GM21825 (cell line): ENCODE results near the gene BGN.
A peak's percentile ranks its signal among the peaks of the same experiment; 100 is the strongest.

Source experiments
- ATAC-seq: cut with Tn5 transposase; IDR thresholded peaks from one replicate; pipeline ENCODE4 v1.9.1; 2021; ENCODE audit warnings: mild to moderate bottlenecking, moderate library complexity; ENCODE audit not compliant: unreplicated experiment

BGN gene

DNA sequence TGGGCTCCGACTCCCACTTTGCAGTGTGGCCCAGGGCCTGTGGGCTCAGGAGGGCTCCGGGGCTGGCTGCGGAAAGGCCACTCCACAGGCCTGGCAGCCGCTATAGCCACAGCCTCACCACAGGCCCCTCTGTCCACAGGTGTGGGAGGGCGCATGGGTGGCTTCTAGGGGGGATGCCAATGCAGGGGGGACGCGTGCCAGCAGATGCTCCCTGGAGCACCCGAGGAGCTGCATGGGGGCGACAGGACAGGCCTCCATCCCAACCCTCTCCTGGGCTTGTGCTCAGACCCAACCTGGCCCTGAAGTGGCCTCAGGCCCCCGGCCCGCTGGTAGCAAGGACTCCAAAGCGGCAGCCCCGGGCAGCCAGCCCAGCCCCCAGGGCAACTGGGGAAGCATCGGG is 8.0 kb downstream of the BGN start:
- ATAC-seq: no peak

- no peak for ATAC-seq
Measured at GRCh38 chrX:153504445-153505016, 9.8 kb downstream of the BGN start.

DNA sequence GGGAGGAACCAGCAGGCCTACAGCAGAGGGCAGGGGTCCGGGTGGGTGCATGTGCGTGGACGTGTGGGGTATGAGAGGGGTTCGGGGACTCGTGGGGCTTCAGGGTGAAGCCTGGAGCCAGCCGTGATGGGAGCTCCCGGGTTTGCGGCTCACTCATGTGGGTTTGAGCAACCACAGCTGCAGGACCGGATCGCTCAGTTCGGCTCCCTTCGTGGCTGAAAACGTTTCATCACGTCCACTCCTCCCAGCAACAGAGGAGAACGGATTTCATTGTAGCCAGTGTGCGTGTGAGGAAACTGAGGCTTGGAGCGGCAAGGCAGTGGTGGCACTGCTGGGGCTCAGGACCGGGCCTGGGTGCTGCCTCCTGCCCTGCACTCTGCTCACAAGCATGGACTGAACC is 10.6 kb downstream of the BGN start:
- no peak for ATAC-seq

DNA sequence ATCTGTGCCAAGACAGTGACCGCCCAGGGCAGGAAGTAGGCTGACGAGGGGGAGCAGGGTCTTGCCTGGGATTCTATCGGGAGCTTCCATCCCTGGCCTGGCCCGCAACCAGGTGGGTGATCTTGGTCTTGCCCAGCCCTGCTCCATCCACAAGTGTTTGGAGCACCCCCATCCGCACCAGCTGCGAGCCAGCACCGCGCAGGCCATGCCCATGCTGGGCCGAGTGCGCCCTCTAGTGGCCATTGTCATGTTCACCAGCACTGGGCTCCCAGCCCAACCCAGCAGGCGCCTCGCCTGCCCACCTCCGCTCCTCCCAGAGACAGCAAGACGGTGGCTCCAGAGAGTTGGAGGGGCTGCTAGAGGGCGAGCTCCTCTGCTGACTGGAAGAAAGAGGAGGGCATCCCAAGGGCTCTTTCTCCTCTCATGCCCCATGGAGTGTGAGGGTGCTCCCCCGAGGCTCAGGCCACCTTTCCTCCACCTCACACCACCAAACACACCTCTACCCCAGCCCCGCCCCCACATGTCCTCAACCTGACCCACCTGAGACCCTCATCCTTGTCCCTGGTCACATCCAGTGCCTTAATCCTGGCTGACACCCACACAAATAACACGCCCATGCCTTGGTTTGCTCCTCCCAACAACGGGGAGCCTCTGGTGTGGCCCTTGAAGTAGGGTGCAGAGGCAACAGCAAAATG is 12.9 kb downstream of the BGN start:
- peak; percentile 88 for ATAC-seq

DNA sequence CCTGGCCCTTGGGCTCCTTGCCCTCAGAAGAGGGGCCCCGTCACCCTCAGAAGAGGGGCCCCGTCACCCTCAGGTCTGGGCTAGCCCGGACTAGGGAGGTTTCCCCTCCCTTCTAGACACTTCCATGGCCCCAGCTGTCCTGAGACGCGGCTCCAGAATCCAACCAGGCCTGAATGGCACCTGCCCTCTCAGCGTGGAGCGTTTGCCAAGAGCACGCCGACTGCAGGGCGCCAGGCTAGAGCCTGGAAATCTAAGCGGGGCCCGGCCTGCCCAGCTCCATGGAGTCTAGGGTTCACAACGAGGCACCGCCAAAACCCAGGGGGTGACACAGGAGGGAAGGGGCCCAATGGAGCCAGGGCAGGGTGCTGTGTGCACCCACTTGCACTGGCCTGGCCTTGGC is 14.8 kb downstream of the BGN start:
- no peak for ATAC-seq

GRCh38 chrX:153510383-153510782 is 15.6 kb downstream of the BGN start:
- no peak for ATAC-seq

- no peak for ATAC-seq
Measured at GRCh38 chrX:153511784-153512500, 17.2 kb downstream of the BGN start.

DNA sequence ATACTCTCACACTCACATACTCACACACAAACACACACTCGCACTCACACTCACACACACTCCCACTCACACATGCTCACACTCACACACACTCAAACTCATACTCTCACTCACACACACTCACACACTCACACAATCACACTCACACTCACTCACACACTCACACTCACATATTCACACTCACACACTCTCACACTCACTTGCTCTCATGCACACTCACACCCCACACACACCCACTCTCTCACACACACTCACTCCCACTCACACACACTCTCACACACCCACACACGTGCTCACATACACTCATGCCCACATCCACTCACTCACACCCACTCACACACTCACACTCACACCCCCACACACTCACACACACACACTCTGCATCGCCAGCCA is 17.7 kb downstream of the BGN start:
- ATAC-seq: no peak

DNA sequence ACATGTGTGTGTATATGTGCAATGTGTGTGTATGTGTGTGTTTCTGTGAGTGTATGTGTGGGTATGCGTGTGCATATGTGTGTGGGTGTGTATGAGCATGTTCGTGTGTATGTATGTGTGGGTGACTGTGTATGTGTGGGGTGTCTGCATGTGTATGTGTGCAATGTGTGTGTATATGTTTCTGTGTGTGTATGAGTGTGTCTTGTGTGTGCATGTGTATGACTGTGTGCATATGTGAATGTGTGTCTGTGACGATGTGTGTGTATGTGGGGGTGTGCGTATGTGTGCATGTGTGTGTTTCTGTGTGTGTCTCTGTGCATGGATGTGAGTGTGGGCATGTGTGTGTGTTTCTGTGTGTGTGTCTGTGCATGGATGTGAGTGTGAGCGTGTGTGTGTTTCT is 18.5 kb downstream of the BGN start:
- ATAC-seq: no peak

GRCh38 chrX:153514259-153514658 is 19.5 kb downstream of the BGN start:
- no peak for ATAC-seq

- ATAC-seq: no peak
Measured at GRCh38 chrX:153515435-153515834, 20.7 kb downstream of the BGN start.

- no peak for ATAC-seq
Measured at GRCh38 chrX:153516073-153516472, 21.3 kb downstream of the BGN start.

DNA sequence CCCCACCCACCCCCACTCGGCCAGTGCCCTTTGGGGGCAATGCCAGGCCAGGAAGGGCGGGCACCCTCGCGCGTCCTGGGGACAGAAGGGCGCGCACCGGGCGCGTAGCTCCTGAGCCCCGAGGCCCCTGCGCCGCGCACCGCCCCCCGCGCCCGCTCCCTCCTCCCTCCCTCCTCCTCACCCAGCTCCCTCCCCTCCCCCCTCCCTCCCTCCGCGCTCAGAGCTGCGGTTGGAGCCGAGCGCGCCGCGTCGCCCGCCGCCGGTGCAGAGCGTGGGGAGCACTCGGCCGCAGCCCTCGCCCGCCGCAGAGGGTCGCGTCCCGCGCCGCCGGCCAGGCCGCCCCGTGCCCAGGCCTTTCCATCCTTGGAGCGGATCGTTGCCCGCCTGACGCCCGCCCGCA is 22.6 kb downstream of the BGN start, which contains the start of gene ATP2B3:
Gene ATP2B3, plus strand, starts transcription at position 220 of the 400 bp plus-strand sequence. CDS start 18,606 bp downstream, outside the sequence.
- ATAC-seq: no peak

DNA sequence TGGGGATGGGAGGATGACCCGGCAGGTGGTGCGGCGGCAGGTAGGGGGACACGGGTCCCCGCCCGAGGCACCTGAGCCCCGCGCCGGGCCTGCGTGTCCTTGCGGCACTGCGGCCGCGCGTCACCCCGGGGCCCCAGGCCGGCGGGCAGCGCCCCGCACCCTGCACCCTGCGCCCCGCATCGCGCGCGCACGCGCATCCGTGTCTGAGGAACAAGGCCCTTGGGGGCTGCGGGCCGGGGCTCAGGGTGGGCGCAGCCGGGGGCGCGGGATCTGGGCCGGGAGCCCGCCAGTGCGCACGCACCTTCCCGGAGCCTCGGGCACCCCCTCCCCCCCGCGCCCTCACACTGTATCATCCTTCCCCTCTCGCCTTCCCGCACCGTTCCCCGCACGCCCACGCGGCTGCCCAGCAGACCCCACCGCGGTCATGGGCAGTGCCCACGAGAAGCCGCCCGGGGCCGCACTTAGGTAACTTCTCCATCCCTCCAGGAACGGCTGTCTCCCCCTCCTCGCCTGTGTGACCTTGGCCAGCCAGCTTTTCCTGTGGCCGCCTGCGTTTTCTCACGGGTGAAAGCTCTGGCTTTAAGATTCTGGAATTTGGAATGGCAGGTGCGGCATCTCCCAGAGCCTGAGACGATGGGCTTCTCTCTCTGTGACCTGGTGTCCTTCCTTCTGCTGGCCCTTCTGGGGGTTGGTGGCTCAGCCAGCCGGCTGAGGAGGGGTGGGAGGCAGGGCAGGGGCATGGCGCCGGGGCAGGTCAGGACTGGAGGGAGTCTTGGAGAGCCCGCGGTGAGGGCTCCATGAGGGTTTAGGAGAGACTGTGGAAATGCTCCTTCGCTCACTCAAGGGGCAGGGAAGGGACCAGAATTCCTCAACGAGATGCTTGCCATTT is 23.4 kb downstream of the BGN start:
- no peak for ATAC-seq

DNA sequence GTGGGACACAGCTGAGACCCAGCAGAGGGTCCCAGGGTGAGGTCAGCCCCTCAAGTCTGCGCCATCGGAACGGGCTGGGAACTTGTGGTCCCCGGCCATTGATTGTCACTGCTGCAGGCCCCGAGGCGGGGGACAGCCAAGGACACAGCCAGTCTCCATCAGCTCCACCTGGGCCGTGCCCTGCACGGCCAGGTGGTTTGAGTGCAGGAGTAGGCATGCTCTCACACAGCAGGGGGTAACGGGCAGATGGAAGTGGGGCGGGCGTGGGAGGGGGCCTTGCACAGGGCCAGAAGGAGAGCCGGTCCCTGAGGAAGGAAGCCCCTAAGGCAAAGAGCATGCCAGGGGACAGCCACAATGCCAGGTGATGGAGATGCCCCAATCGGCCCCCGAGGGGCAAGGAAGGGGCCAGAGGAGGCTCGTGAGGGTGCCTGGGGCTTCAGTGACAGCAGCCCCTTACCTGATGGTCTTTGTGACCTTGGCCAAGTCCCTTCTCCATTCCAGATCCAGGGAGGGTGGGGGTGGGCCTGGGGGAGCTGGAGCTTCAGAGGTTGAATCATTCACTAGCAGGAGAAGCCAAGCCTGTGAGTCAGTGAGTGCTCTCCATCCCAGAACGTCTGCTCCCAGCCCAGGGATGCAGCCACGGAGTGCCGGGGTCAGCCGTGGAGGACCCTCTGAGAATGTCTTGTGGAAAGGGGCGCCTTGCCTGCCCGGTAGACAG is 24.9 kb downstream of the BGN start:
- ATAC-seq: no peak

DNA sequence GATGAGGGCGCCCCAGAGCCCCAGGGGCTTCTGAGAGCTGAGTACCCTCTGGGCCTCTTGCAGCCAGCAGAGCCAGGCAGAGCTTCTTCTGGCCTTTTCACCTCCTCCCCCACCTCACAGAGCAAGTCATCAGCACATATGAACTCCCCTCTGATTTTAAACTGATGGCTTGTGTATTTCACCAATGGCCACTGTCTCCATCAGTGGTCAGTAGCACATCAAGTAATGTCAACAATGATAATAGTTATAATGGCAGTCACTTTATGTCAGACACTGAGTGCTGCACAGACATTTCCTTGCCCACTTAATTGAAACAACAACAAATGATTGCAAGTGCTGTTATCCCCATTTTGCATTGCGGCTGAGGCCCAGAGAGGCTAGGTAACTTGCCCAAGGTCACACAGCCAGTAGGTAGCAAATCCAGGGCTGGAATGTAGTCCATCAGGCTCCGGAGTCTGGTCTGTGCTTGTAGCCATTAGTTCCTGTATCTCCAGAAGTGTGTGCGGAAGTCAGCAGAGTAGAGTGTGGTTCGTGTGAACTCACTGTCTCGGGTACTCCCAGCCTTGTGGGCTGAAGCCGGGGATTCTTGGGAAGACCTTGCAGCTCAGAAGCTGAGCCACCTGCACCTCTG is 25.6 kb downstream of the BGN start:
- no peak for ATAC-seq

- ATAC-seq: no peak
Measured at GRCh38 chrX:153521034-153521433, 26.3 kb downstream of the BGN start.

GRCh38 chrX:153522259-153522658 is 27.5 kb downstream of the BGN start:
- no peak for ATAC-seq

DNA sequence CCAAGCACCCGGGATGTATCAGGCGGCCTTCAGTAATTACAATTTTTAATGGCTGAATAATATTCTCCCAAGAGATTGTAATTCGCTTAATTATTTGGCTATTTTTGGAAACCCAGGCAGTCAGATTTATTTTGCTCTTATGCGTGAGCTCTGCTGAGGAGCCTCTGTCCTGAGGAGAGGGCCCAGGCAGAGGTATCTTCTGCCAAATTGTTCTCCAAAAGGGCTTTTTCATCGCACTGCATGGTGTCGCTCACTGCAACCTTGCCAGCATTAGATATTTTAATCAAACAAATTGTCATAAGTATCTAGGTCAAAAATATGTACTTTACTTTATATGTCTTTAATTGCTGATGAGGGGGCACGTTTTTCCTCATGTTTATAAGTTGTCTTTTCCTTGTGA is 28.5 kb downstream of the BGN start:
- no peak for ATAC-seq

DNA sequence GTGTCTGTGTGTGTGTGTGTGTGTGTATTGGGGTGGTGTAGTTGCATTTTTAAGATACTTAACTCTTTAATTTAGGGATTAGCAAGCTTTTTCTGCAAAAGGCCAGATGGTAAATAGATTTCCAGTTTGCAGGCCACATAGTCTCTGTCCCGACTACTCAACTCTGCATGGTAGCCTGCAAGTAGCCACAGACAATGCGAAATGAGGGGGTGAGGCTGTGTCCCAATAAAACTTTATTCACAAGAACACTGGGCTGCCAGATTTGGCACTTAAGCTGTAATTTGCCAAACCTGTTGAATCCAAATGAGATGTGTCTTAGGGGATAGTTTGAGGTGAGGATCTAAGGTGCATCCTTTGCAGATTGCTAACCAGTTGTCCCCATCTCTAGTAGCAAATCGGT is 29.5 kb downstream of the BGN start:
- no peak for ATAC-seq
